Measurements from ENCODE around the gene ALKBH6. TPM values are rescaled to one million over a fixed set of nuclear protein-coding genes. Genes with fewer than 3 reads are reported as not detected.

The ALKBH6 gene
- total RNA-seq, 1 donor from 2014 or later: 18.2 TPM

GRCh38 chr19:35960432-35960972 is 53.5 kb downstream of the ALKBH6 start:
- DNase-seq (ENCODE audit: low read depth): no peak

GRCh38 chr19:35959968-35960320 is 54.1 kb downstream of the ALKBH6 start:
- DNase-seq (ENCODE audit: low read depth): no peak

Other genes with a start within 250 kb of the ALKBH6 start
- 1.5 and 3.8 TPM in 2 replicates for gene ARHGAP33, start 238.6 kb downstream of the ALKBH6 start, total RNA-seq
- gene PRODH2, start 201.4 kb downstream of the ALKBH6 start, total RNA-seq: not detected in 2 replicates
- gene NPHS1, start 161.7 kb downstream of the ALKBH6 start, total RNA-seq: not detected in 2 replicates
- not detected in 2 replicates for gene KIRREL2, start 157.3 kb downstream of the ALKBH6 start, total RNA-seq
- 10.4 and 30.5 TPM in 2 replicates for gene APLP1, start 145.6 kb downstream of the ALKBH6 start, total RNA-seq
- gene NFKBID, start 113.7 kb downstream of the ALKBH6 start, total RNA-seq: 1.2 and 2.2 TPM in 2 replicates
- not detected in 2 replicates for gene HCST, start 111.7 kb downstream of the ALKBH6 start, total RNA-seq
- not detected in 2 replicates for gene TYROBP, start 105.9 kb downstream of the ALKBH6 start, total RNA-seq
- 5.3 and 8.3 TPM in 2 replicates for gene LRFN3, start 77.8 kb downstream of the ALKBH6 start, total RNA-seq
- 30.2 and 48.0 TPM in 2 replicates for gene SDHAF1, start 19.0 kb downstream of the ALKBH6 start, total RNA-seq
- gene SYNE4, start 5.4 kb downstream of the ALKBH6 start, total RNA-seq: not detected in 2 replicates
- 4.9 and 7.6 TPM in 2 replicates for gene CLIP3, start 18.7 kb upstream of the ALKBH6 start, total RNA-seq
- 14.4 and 16.0 TPM in 2 replicates for gene THAP8, start 40.1 kb upstream of the ALKBH6 start, total RNA-seq
- gene WDR62, start 40.7 kb upstream of the ALKBH6 start, total RNA-seq: 1.6 and 5.3 TPM in 2 replicates
- gene OVOL3, start 96.9 kb upstream of the ALKBH6 start, total RNA-seq: not detected in 2 replicates
- gene POLR2I, start 100.7 kb upstream of the ALKBH6 start, total RNA-seq: 71.6 and 72.6 TPM in 2 replicates
- 168 and 196 TPM in 2 replicates for gene TBCB, start 101.3 kb upstream of the ALKBH6 start, total RNA-seq
- gene CAPNS1, start 125.9 kb upstream of the ALKBH6 start, total RNA-seq: 375 and 398 TPM in 2 replicates
- gene COX7A1, start 138.2 kb upstream of the ALKBH6 start, total RNA-seq: not detected in 2 replicates
- gene ZNF565, start 200.5 kb upstream of the ALKBH6 start, total RNA-seq: 3.5 and 4.9 TPM in 2 replicates
- gene ZNF146, start 200.9 kb upstream of the ALKBH6 start, total RNA-seq: 133 and 134 TPM in 2 replicates

Data from myocyte (in vitro differentiated cells).